ENCODE data around the gene RGS5.
A peak's percentile ranks its signal among the peaks of the same experiment; 100 is the strongest.

DNA sequence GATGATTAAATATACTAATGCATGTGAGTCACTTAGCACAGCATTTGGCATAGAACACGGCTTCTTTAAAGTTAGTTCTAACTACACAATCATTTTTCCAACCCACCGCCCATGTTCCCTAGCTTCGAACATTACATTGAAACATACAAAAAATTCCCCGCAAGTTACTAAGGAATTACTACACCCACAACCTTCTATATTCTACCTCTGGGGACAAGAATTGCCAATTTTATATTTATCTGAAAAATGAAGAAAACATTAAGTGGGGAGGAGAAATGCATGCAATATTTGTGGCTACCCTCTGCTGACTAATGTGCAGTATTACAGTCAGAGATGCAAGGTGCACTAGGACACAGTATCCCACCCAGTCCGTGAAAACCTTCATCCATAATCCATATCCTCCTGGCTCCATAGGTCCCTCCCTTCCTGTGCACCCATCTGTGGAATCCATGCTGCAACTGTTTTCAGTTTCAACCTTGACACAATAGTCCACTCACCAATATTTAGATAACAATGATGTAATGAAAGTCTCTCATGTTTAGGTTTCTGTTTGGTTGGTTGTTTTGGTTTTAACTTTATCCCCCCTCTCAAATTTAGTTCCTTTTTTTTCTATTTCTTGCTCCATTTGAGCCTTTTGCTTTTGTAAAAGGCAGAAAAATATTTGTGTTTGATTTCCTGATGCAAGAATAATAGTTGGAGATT, 31.6 kb downstream of the RGS5 start:
- TF ChIP-seq, protein P1, sequence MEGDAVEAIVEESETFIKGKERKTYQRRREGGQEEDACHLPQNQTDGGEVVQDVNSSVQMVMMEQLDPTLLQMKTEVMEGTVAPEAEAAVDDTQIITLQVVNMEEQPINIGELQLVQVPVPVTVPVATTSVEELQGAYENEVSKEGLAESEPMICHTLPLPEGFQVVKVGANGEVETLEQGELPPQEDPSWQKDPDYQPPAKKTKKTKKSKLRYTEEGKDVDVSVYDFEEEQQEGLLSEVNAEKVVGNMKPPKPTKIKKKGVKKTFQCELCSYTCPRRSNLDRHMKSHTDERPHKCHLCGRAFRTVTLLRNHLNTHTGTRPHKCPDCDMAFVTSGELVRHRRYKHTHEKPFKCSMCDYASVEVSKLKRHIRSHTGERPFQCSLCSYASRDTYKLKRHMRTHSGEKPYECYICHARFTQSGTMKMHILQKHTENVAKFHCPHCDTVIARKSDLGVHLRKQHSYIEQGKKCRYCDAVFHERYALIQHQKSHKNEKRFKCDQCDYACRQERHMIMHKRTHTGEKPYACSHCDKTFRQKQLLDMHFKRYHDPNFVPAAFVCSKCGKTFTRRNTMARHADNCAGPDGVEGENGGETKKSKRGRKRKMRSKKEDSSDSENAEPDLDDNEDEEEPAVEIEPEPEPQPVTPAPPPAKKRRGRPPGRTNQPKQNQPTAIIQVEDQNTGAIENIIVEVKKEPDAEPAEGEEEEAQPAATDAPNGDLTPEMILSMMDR (optimal IDR thresholded peaks at IDR 0.05 in 1 of 3, IDR thresholded peaks at IDR 0.05 in 1 of 3, conservative IDR thresholded peaks at IDR 0.05 in 1 of 3; ENCODE audit: extremely low read depth in 1 of 3, insufficient read depth in 2 of 3, low read length in 3 of 3) = peak; percentile 42 to 60 (median 46)
- no peak for TF ChIP-seq EZH2 (IDR thresholded peaks at IDR 0.05; ENCODE audit: low read length)
